Heart right ventricle (tissue), 16 donors: ENCODE measurements around the gene KIF6. TPM values are rescaled to one million over a fixed set of nuclear protein-coding genes. Genes with fewer than 3 reads are reported as not detected.
"Not testable (repeated sequence)": the region's sequence is repeated elsewhere in the genome, so short reads cannot be mapped to it uniquely, and the experiment has no call there.

Experiments used
- ATAC-seq, 8 donors: fragments of 200-7000 bp; cut with Tn5 transposase; one replicate each; pipeline ENCODE4 v1.9.1; 2020; ENCODE audit warnings: mild to moderate bottlenecking in 8 of 8, moderate library complexity in 8 of 8, moderate number of reproducible peaks in 1 of 8
- DNase-seq, 2 donors: peaks; one replicate each; pipeline ENCODE4 v3.0.0-alpha.2; 2020
- H3K27ac ChIP-seq, 10 donors: fragments of 200-600 bp; sonication (generic) in 2 of 10; one replicate each; pipeline versions ENCODE4 v1.5.0 to v1.8.0; 2020 to 2022; ENCODE audit warnings: mild to moderate bottlenecking in 3 of 10
- H3K27me3 ChIP-seq, 7 donors: fragments of 200-600 bp; one replicate each; pipeline ENCODE4 v1.8.0; 2021 to 2022; ENCODE audit warnings: mild to moderate bottlenecking in 2 of 7
- H3K36me3 ChIP-seq, 9 donors: fragments of 200-600 bp; sonication (generic) in 1 of 9; one replicate each; pipeline versions ENCODE4 v1.5.0 to v1.8.0; 2020 to 2022; ENCODE audit warnings: mild to moderate bottlenecking in 2 of 9
- H3K4me1 ChIP-seq, 9 donors: fragments of 200-600 bp; sonication (generic) in 1 of 9; one replicate each; pipeline versions ENCODE4 v1.5.0 to v1.8.0; 2020 to 2022; ENCODE audit warnings: mild to moderate bottlenecking in 4 of 9
- H3K4me3 ChIP-seq, 10 donors: fragments of 200-600 bp; sonication (generic) in 2 of 10; one replicate each; pipeline versions ENCODE4 v1.5.0 to v1.8.0; 2020 to 2022; ENCODE audit warnings: mild to moderate bottlenecking in 7 of 10, moderate library complexity in 2 of 10
- H3K9me3 ChIP-seq, 11 donors: fragments of 200-600 bp in 10 of 11; sonication (generic) in 2 of 11; one replicate each; pipeline versions ENCODE4 v1.5.0 to v1.8.0; 2013 to 2022; ENCODE audit warnings: mild to moderate bottlenecking in 2 of 11, control low read depth in 1 of 11, moderate library complexity in 1 of 11
- CTCF ChIP-seq, 9 donors: fragments of 200-600 bp; sonication (generic) in 2 of 9; IDR thresholded peaks; one replicate each; pipeline versions ENCODE4 v1.5.0 to v1.8.0; 2021 to 2022; ENCODE audit warnings: antibody characterized with exemption in 9 of 9, mild to moderate bottlenecking in 5 of 9, moderate library complexity in 1 of 9
- WGBS, 2 donors: extraction: QIAGEN DNeasy Blood & Tissue Kit; methylation state at CpG; one replicate each; pipeline ENCODE4 v1.1.7; 2013; ENCODE audit warnings: inconsistent platforms in 1 of 2; 5-methylcytosine and 5-hydroxymethylcytosine counted together
- intact Hi-C, 10 donors: fragments of 100-400 bp; cut with DNase I; formaldehyde crosslinking; loops; one replicate each; pipeline versions ENCODE4 v1.11.1 to v1.14.2; 2022
- polyA plus RNA-seq, 2 donors: library from polyadenylated mRNA; stranded (reverse); fragments of 200-250 nt; gene quantifications; one replicate each; pipeline ENCODE4 v1.2.3, GENCODE V29; 2013
- total RNA-seq, 10 donors: library from RNA; stranded (reverse); fragmentation: NEBNext Ultra II Directional in 3 of 10; extraction: Animal tissue kit (Norgen Biotek cat#: 25700) in 3 of 10; gene quantifications; one replicate each; pipeline versions ENCODE4 v1.2.1 to v1.2.4, GENCODE V29; 2021 to 2023
- donor health status: Arrhythmogenic right ventricular cardiomyopathy.
- donor health status: ischemic (EF 13 %, LVEDD 7.1; RV severe dilation, severe dysfunction).
- donor health status: healthy with polysubstance abuse.
- donor health status: DM: no; HTN: yes; CAD: no.
- donor health status: DM: no; HTN: no; CAD: no.
- donor health status: ischemic (EF 25% LVEDD 6.9; RV normal size, moderate dysfunction).
- donor health status: ischemic (EF 25% LVEDD 5.7; RV mildly dilated, moderate dysfunction).
- donor health status: healthy.
- donor health status: DM: yes; HTN: yes; CAD: no.
- donor health status: Ischemic cardiomyopathy.
- donor health status: ischemic (EF 35%, LVEDD 5.7; RV mildly dilated, moderate dysfunction).
- donor health status: nonischemic (EF 11% LVEDD 7.7; RV severe dilation, severe dysfunction).
- donor health status: DM: yes; HTN: yes; CAD: no.
- donor health status: PGD.
- donor health status: ischemic (EF 29% LVEDD 5.4; RV normal size, mild dysfunction).
- donor health status: nonischemic (EF 23%, LVEDD 6.1; RV moderate dilation, normal function).

KIF6 gene
- total and polyA plus RNA-seq, 12 donors = 0.01 to 1.6 (median 0.45) TPM; not detected in 2

GRCh38 chr6:39731565-39731964 lies 6.4 kb upstream of the KIF6 start:
- intact Hi-C loops = no loop called here
- H3K36me3 ChIP-seq = no peaks in the 10 kb centered on the region
- TF ChIP-seq CTCF (IDR thresholded peaks at IDR 0.05) = no peak
- DNase-seq (no peak), ATAC-seq (no peak)
- H3K9me3 ChIP-seq = no peaks in the 10 kb centered on the region
- WGBS, 2 donors = 67 to 72% methylated on average over 6 of the region's 6 CpGs
- no peaks in the 10 kb centered on the region for H3K4me1 ChIP-seq
- peaks cover 0 to 5% (median 0%) of the 10 kb centered on the region in 7 donors for H3K27me3 ChIP-seq
- no peak overlapping the region for H3K27ac ChIP-seq
- H3K4me3 ChIP-seq = no peak overlapping the region

- Histone ChIP-seq H3K36me3 (no peaks in the 10 kb centered on the region), H3K4me3 (no peak overlapping the region), H3K9me3 (no peaks in the 10 kb centered on the region), H3K27ac (no peak overlapping the region), H3K4me1 (peaks cover 0 to 5% (median 0%) of the 10 kb centered on the region in 9 donors), H3K27me3 (peaks cover 0 to 5% (median 0%) of the 10 kb centered on the region in 7 donors)
- intact Hi-C loops = loop anchor here in 2 of 10 donors (5.0 to 10.0 kb wide), 2 partner anchors 57 to 355 kb away; no protein-coding TSS in a partner anchor
- TF ChIP-seq CTCF (IDR thresholded peaks at IDR 0.05) = no peak
- no peak for ATAC-seq
- no peak for DNase-seq
These were observed 4.7 kb upstream of the KIF6 start for GRCh38 chr6:39729945-39730344.

- intact Hi-C loops = loop anchor here in 2 of 10 donors (5.0 to 10.0 kb wide), 2 partner anchors 62 to 351 kb away; no protein-coding TSS in a partner anchor
- no peak for TF ChIP-seq CTCF (IDR thresholded peaks at IDR 0.05)
- no peak for DNase-seq
- H3K9me3 ChIP-seq = no peaks in the 10 kb centered on the region
- peaks cover 0 to 7% (median 0%) of the 10 kb centered on the region in 9 donors for H3K4me1 ChIP-seq
- H3K36me3 ChIP-seq = no peaks in the 10 kb centered on the region
- H3K4me3 ChIP-seq = peak overlapping the region in 9 of 10 donors; percentile 55 to 89 (median 78)
- ATAC-seq = no peak
- H3K27me3 ChIP-seq = no peaks in the 10 kb centered on the region
- WGBS, 2 donors = 61% methylated on average over 14 of the region's 14 CpGs
- peak overlapping the region in 2 of 10 donors; percentile 39 to 70 for H3K27ac ChIP-seq
These were observed 407 bp upstream of the KIF6 start for GRCh38 chr6:39725632-39725997.

- H3K4me3 ChIP-seq, H3K4me1 ChIP-seq, DNase-seq, H3K27me3 ChIP-seq, H3K36me3 ChIP-seq, H3K9me3 ChIP-seq, ATAC-seq, H3K27ac ChIP-seq: not testable (repeated sequence)
- 91 to 93% methylated on average over 4 of the region's 4 CpGs for WGBS, 2 donors
- intact Hi-C loops = loop anchor here in 1 of 10 donors (10.0 kb wide), 1 partner anchor 349 kb away; no protein-coding TSS in a partner anchor
These were observed 1.9 kb downstream of the KIF6 start for GRCh38 chr6:39723350-39723749.

GRCh38 chr6:39714802-39715201 lies 10.4 kb downstream of the KIF6 start:
- intact Hi-C loops = no loop called here
- Histone ChIP-seq H3K9me3 (no peaks in the 10 kb centered on the region), H3K4me1 (no peaks in the 10 kb centered on the region), H3K27ac (no peak overlapping the region), H3K4me3 (no peak overlapping the region), H3K36me3 (no peaks in the 10 kb centered on the region), H3K27me3 (no peaks in the 10 kb centered on the region)
- DNase-seq (no peak), ATAC-seq (no peak)
- no peak for TF ChIP-seq CTCF (IDR thresholded peaks at IDR 0.05)
